ENCODE measurements around the gene SLC22A7.

Gene SLC22A7

DNA sequence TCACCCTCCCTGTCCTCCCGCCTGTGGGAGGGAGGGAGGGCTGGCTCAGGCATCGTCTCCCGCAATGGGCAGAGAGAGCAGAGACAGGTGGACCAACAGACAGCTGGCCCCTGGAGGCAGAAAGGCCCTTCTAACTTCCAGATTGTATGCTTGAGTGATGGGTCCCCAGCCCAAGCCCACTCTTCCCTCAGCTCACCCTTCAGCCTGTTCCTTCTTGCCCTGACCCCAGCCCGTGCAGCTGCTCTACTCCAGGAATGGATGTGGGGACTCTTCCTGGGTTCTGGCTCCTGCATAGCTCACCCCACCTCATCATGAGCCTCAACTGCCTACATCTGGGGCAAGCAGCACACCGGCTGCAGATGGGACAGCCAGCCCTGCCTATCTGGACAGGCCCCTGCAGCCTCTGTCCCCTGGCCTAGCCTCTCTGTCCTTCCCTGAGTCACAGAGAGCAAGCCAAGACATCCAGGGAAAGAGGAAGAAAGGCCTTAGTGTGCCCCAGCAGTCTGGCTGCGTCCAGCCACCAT, 11.5 kb upstream of the SLC22A7 start:
- no peak overlapping the region for H3K27ac ChIP-seq
- POLR2A ChIA-PET (ENCODE audit: low non-redundant PET): no interaction called here
- DNase-seq (ENCODE audit: low spot score): no peak
- CTCF ChIA-PET: interaction anchor here (0.6 kb wide), 1 partner anchor 66 kb away, joined by 3 read pairs; no protein-coding TSS in a partner anchor
- no peak for TF ChIP-seq CTCF (conservative IDR thresholded peaks at IDR 0.05; ENCODE audit: low read depth)

- H3K27ac ChIP-seq: no peak overlapping the region
- ChIA-PET CTCF (no interaction called here), POLR2A (ENCODE audit: low non-redundant PET) (no interaction called here)
- DNase-seq (ENCODE audit: low spot score): no peak
- TF ChIP-seq CTCF (conservative IDR thresholded peaks at IDR 0.05; ENCODE audit: low read depth): no peak
Observed at GRCh38 chr6:43286980-43287716, 10.9 kb upstream of the SLC22A7 start.

DNA sequence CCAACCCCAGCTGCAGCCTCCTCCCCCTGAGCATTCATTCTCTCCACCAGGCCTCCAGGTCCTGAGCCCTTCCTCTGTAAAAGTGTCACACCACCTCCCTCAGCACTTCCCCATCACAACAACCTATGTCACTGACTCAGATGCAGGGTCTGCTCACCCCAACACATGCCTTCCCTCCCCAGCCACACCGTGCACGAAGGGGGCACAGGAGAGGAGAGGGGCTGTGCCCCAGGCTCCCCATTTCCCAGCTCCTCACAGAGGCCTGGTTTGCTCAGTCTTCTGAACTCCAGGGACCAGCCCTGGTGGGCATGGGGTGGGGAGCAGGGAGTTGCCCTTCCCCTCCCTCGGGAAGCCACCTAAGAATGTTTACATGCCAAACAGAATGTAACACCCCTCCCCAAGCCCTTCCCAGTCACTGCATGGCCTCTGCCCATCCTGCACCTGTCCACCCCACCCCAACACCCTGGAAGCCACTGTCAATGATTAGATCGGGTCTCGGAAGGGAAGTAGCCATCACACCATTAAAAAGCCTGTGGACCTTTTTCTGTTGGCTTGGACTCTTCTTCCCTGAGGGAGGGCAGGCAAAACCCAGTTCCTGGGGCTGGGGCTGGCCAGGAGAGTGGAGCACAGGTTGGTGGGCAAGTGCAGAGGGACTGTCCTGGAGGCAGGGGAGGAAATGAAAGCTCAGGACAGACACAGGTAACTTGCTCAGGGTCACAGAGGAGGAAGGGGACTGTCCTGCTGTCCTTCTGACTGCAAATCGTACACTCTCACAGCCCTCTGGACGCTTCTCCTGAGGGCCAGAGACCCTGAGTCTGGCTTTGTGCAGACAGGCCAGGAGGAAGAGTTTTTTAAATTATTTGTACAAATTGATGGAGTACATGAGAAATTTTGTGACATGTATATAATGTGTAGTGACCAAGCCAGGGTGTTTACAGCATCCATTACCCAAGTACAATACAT, 10.1 kb upstream of the SLC22A7 start:
- POLR2A ChIA-PET (ENCODE audit: low non-redundant PET): no interaction called here

GRCh38 chr6:43290339-43290904, 7.6 kb upstream of the SLC22A7 start:
- no peak overlapping the region for H3K27ac ChIP-seq
- POLR2A ChIA-PET (ENCODE audit: low non-redundant PET): no interaction called here
- no peak for DNase-seq (ENCODE audit: low spot score)
- CTCF ChIA-PET: interaction anchor here (1.2 kb wide), 1 partner anchor 44 kb away, joined by 4 read pairs; no protein-coding TSS in a partner anchor
- no peak for TF ChIP-seq CTCF (conservative IDR thresholded peaks at IDR 0.05; ENCODE audit: low read depth)

More for the DNA sequence above, 10.1 kb upstream of the SLC22A7 start:
- no peak overlapping the region for H3K27ac ChIP-seq
- CTCF ChIA-PET: no interaction called here
- TF ChIP-seq CTCF (conservative IDR thresholded peaks at IDR 0.05; ENCODE audit: low read depth): no peak
- no peak for DNase-seq (ENCODE audit: low spot score)

GRCh38 chr6:43290905-43291355, 7.1 kb upstream of the SLC22A7 start:
- no peak overlapping the region for H3K27ac ChIP-seq
- TF ChIP-seq CTCF (conservative IDR thresholded peaks at IDR 0.05; ENCODE audit: low read depth): no peak
- DNase-seq (ENCODE audit: low spot score): no peak
- POLR2A ChIA-PET (ENCODE audit: low non-redundant PET): no interaction called here
- CTCF ChIA-PET: interaction anchor here (0.6 to 1.2 kb wide), 2 partner anchors 37 to 43 kb away, joined by 3 to 4 read pairs; no protein-coding TSS in a partner anchor

DNA sequence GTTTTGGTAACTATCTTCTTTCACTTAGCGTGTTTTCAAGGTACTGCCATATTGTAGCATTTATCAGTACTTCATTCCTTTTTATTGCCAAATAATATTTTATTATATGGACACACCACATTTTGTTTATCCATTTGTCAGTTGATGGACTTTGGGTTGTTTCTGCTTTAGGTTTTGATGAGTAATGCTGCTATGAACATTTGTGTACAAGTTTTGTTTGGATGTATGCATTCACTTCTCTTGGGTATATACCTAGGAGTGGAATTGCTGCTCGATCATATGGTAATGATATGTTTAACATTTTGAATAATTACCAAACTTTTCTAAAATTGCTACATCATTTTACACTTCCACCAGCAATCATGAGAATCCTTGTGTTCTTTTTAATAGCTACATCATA, 6.4 kb upstream of the SLC22A7 start:
- no peak overlapping the region for H3K27ac ChIP-seq
- ChIA-PET CTCF (interaction anchor here (0.7 to 1.2 kb wide), 2 partner anchors 31 to 42 kb away, joined by 3 to 4 read pairs; no protein-coding TSS in a partner anchor), POLR2A (ENCODE audit: low non-redundant PET) (no interaction called here)

More for the DNA sequence above, 6.4 kb upstream of the SLC22A7 start:
- TF ChIP-seq CTCF (conservative IDR thresholded peaks at IDR 0.05; ENCODE audit: low read depth): no peak
- DNase-seq (ENCODE audit: low spot score): no peak
